ENCODE measurements around the gene PDE7B. TPM values are rescaled to one million over a fixed set of nuclear protein-coding genes. Genes with fewer than 3 reads are reported as not detected.

The PDE7B gene
- total RNA-seq, 2 experiments from 2014 or later, result 0.05 to 0.12 TPM

DNA sequence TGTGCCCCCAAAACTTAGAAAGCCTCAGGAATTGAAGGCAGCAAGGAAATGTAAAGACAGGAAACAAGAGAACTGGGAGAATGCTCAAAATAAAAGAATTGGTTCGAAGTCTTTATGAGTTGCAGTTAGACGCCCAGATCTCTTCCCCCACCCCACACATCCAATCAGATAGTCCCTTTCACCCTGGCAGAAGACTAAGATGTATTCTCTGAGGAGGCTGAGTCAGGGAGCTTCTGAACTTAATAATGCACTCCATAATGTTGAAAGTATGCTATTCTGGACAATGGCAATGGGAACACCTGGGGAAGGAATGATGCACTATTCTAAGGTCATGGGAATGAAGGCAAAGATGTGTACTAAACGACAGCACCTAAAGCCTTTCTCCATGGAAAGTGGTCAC is 225.0 kb downstream of the PDE7B start:
- no peaks in the 10 kb centered on the region for H3K4me1 Mint-ChIP-seq (ENCODE audit: low read depth)
- intact Hi-C loops (cut with micrococcal nuclease), result no loop called here
- H3K9me3 Mint-ChIP-seq, result no peaks in the 10 kb centered on the region
- no peak overlapping the region for H3K27ac Mint-ChIP-seq
- H3K27me3 Mint-ChIP-seq, result peaks cover 2% of the 10 kb centered on the region
- H3K36me3 Mint-ChIP-seq, result no peaks in the 10 kb centered on the region
- no peak overlapping the region for H3K4me3 Mint-ChIP-seq
- CTCF ChIA-PET, result no interaction called here
- no peak for DNase-seq
- POLR2A ChIA-PET, result no interaction called here

DNA sequence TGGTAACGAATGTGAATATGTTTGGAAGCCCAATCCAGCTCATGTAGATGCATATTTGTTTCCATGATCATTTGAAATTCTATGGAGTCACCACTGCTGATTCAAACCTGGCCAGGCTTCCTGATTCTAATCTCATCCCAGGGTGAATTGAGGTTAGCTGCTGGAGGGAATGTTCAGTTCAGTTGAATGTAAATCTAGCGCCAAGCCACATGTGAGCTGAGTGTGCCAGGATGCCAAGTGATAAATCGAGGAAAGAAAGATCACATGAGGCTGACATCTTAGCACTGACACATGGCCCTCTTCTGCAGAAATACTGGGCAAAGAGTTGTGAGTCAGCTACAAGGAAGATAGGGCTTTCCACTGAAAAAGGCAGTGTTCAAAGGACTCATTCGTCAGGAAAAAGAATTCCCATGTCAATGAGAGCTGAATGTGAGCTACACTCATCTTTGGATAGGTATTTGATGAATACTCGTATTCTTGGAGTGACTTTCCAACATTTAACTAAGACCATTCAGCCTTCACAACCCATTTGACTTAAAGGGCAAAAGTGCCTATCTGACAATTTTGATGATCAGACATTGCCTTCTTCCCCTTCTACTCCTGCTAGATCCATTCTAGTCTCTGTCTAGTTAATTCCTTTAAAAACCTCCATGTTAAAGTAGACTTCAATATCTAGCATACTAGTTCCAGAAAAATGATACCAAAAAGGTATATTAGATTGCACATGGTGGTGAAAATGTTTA is 226.5 kb downstream of the PDE7B start:
- Mint-ChIP-seq H3K27me3 (peaks cover 2% of the 10 kb centered on the region), H3K9me3 (no peaks in the 10 kb centered on the region), H3K36me3 (no peaks in the 10 kb centered on the region), H3K27ac (no peak overlapping the region), H3K4me1 (ENCODE audit: low read depth) (no peaks in the 10 kb centered on the region), H3K4me3 (no peak overlapping the region)
- no peak for DNase-seq
- intact Hi-C loops (cut with micrococcal nuclease), result no loop called here
- CTCF ChIA-PET, result interaction anchor here (1.2 kb wide), 1 partner anchor 148 kb away, joined by 4 read pairs; no protein-coding TSS in a partner anchor
- POLR2A ChIA-PET, result no interaction called here

DNA sequence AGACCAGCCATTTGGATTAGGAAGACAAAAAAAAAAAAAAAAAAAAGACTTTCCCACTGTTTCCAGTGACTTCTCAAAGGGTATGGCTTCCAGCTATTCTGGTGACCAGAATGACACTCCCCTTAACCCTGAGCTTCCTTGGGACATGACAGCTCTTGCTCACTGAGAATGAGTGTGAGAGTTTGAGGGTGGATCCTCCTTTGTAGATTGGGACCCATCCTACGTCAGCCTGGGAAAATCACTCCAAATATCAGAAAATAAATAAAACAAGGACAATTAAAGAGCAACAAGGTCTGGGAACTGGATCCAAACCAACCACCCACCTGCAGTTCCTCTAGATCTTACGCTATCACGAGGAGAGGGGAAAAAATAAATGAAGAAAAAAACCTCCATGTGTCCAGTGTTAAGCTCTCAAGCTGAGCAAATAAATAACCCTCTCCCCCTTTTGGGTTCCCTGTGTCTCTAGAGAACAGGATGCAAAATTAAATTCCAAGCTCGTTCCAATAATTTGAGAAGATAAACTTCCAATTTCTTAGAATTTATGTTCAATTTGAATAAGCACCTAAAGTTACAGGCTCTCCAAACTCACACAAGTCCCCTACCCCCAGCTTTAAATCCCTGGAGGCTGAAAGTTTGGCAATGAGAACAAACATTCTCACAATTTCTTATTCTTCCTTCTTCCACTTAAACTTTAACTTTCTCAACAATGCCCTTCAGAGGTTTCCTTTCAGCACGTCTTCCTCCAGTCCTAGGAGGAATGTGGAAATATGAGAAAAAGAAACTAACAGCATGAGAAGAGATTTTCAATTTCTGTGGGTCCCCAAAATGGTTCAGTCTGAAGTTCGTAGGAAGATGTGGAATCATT is 228.4 kb downstream of the PDE7B start:
- ChIA-PET POLR2A (no interaction called here), CTCF (no interaction called here)
- Mint-ChIP-seq H3K27me3 (peaks cover 2% of the 10 kb centered on the region), H3K36me3 (no peaks in the 10 kb centered on the region), H3K4me1 (ENCODE audit: low read depth) (no peaks in the 10 kb centered on the region), H3K27ac (no peak overlapping the region), H3K9me3 (no peaks in the 10 kb centered on the region), H3K4me3 (no peak overlapping the region)
- intact Hi-C loops (cut with micrococcal nuclease), result no loop called here
- DNase-seq, result no peak

DNA sequence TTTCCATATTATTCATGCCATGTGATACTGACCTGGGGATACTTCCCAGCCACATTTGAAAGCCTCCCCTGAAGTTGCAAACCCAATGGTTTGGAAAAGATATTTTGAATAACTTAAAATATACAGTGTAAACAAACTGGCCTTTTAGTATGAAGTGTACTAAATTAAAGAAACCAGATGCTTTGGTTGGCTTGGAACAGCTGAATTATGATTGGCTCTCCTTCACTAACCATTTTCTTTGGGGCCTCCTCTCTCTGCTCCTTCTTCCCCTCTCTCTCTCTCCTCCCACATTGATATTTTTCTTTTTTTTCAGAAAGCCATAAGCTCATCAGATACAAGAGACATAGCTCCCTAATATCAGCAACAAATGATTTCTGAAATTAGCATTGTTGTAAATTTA is 232.0 kb downstream of the PDE7B start:
- Mint-ChIP-seq H3K27ac (no peak overlapping the region), H3K36me3 (no peaks in the 10 kb centered on the region), H3K4me3 (no peak overlapping the region), H3K27me3 (peaks cover 3% of the 10 kb centered on the region), H3K4me1 (ENCODE audit: low read depth) (no peaks in the 10 kb centered on the region), H3K9me3 (no peaks in the 10 kb centered on the region)
- no peak for DNase-seq
- intact Hi-C loops (cut with micrococcal nuclease), result no loop called here
- CTCF ChIA-PET, result no interaction called here
- POLR2A ChIA-PET, result no interaction called here

DNA sequence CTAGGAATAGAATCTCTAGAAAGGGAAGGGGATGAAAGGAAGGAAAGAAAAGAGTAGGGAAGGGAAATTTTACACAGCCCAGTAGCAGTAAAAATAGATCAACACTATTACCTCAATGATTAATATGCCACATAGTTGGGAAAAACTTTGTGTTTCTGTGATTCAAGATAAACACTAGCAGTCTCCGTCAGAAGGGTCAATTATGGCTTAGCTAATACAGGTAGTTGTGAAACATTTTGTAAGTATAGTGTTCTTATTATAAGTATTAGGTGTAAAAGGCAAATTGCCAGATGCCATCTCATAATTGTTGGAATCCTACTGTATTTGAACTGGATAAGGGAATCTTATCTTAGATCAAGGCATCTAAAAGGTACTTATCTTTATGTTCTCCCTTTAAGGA is 232.9 kb downstream of the PDE7B start:
- ChIA-PET CTCF (no interaction called here), POLR2A (no interaction called here)
- Mint-ChIP-seq H3K36me3 (no peaks in the 10 kb centered on the region), H3K27me3 (peaks cover 3% of the 10 kb centered on the region), H3K27ac (no peak overlapping the region), H3K4me3 (no peak overlapping the region), H3K4me1 (ENCODE audit: low read depth) (no peaks in the 10 kb centered on the region), H3K9me3 (no peaks in the 10 kb centered on the region)
- intact Hi-C loops (cut with micrococcal nuclease), result no loop called here
- DNase-seq, result no peak

DNA sequence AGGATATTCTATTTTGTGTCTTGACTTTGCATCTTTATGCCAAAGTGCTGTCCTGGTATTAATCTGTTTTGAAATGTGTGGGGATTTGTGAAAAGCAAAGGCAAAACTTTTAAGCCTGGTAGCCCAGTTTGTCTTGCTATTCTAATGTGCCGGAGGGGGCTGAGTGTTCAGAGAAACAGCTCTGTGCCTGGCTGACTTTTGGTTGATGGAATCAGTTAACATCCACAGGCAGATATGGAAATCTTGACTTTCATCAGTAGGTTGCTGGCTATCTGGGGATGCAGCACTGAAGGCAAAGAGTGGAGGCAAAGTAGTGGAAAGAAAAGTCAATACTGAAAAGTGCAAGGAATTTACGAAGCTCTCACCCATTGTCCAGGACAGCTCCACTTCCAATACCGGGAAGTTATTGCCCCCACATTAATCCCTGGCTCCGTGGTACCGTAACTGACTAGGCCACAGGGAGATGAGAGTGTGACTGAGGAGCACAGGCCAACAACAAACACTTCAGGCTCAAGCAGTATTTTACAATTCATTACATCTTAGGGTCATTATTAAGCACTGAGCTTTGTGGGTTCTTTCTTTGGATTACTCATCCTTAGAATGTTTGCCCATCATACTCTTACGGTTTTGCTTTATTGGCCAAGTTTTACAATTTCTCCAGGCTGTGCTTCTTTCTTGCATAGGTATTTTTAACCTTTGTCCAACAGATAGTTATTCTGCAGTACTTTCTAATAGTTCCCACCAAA is 234.0 kb downstream of the PDE7B start:
- no peaks in the 10 kb centered on the region for H3K36me3 Mint-ChIP-seq

DNA sequence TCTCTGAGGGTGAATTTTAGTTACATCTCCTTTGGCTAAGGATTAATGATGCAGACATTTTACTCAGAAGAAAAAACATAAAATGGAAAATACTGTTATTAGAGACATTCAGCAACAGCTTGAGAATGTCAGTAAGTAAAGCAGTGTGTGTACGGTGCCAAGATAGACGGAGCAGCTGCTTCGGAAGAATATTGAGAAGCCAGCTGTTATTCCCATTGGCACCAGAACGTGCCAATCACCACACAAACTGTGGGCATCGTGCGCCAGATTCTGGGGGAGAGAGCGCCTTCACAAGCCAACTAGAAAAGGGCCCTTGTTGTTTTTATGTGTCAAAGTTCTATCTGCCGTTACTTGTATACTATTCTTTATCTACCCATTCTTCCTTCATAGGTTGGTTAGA is 235.2 kb downstream of the PDE7B start:
- Mint-ChIP-seq H3K36me3 (no peaks in the 10 kb centered on the region), H3K9me3 (no peaks in the 10 kb centered on the region), H3K27ac (no peak overlapping the region), H3K4me3 (no peak overlapping the region), H3K27me3 (peaks cover 3% of the 10 kb centered on the region), H3K4me1 (ENCODE audit: low read depth) (no peaks in the 10 kb centered on the region)
- POLR2A ChIA-PET, result no interaction called here
- no peak for DNase-seq
- intact Hi-C loops (cut with micrococcal nuclease), result no loop called here
- CTCF ChIA-PET, result no interaction called here

More for the DNA sequence above, 234.0 kb downstream of the PDE7B start:
- H3K27ac Mint-ChIP-seq, result no peak overlapping the region
- H3K4me1 Mint-ChIP-seq (ENCODE audit: low read depth), result no peaks in the 10 kb centered on the region
- peaks cover 3% of the 10 kb centered on the region for H3K27me3 Mint-ChIP-seq
- H3K4me3 Mint-ChIP-seq, result no peak overlapping the region
- DNase-seq, result no peak
- no peaks in the 10 kb centered on the region for H3K9me3 Mint-ChIP-seq
- CTCF ChIA-PET, result no interaction called here
- intact Hi-C loops (cut with micrococcal nuclease), result no loop called here
- POLR2A ChIA-PET, result no interaction called here

DNA sequence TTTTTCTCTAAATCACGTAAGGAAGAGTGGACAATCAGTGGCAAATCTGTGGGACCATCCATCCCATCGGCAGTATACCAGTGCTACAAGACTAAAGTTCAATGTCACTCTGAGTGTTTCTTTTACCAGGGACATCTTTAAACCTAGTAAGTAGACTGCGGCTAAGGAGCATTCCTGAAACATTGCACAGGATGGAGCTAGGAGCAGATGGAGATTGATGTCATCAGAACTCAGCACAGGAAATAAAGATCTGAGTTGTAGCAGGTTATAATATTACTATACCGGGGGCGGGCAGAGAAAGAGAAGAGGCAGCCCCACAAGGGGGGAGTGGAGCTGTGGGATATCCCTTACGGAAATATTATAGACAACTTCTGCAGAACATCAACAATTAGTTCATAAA is 236.5 kb downstream of the PDE7B start:
- intact Hi-C loops (cut with micrococcal nuclease), result no loop called here
- Mint-ChIP-seq H3K9me3 (no peaks in the 10 kb centered on the region), H3K27ac (no peak overlapping the region), H3K4me1 (ENCODE audit: low read depth) (no peaks in the 10 kb centered on the region), H3K27me3 (peaks cover 3% of the 10 kb centered on the region), H3K36me3 (no peaks in the 10 kb centered on the region), H3K4me3 (no peak overlapping the region)
- DNase-seq, result no peak
- CTCF ChIA-PET, result no interaction called here
- POLR2A ChIA-PET, result no interaction called here

DNA sequence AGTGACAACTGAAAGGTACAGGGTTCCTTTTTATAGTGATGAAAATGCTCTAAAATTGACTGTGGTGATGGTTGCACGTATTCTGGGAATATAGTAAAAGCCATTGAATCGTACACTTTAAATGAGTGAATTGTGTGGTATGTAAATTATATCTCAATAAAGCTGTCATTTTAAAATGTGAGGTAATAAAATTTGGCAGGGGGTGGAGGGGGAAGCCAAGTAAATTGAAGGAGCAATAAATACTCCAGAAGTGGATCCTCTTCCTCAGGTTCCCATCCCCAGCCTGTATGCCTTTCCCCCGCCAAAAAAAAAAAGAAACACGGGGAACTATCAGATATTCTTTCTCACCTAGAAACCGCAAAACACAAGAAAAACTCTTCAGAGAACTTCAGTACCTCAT is 237.2 kb downstream of the PDE7B start:
- H3K4me3 Mint-ChIP-seq, result no peak overlapping the region
- H3K27me3 Mint-ChIP-seq, result peaks cover 3% of the 10 kb centered on the region
- ChIA-PET POLR2A (no interaction called here), CTCF (no interaction called here)
- intact Hi-C loops (cut with micrococcal nuclease), result no loop called here
- no peak overlapping the region for H3K27ac Mint-ChIP-seq
- no peak for DNase-seq
- H3K36me3 Mint-ChIP-seq, result no peaks in the 10 kb centered on the region
- H3K9me3 Mint-ChIP-seq, result no peaks in the 10 kb centered on the region
- no peaks in the 10 kb centered on the region for H3K4me1 Mint-ChIP-seq (ENCODE audit: low read depth)

DNA sequence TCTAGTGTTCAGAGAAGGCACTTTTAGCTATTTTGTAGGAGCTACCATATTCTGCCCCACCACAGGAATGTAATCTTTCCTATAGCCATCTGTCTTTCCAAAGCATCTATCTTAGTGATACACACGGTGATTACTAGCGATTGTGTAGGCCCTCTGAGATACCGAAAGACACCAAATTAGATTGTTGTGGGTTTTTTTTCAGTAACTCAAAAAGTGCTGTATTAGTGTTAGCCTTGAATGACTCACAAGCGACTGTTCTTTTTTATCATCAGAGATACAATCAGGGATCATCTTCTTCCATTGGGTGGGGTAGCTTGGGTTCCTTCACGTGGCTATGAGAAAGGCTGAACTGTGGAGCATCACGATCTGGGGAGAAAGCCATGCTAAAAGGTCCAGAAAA is 238.4 kb downstream of the PDE7B start:
- no peaks in the 10 kb centered on the region for H3K4me1 Mint-ChIP-seq (ENCODE audit: low read depth)
- POLR2A ChIA-PET, result no interaction called here
- H3K27me3 Mint-ChIP-seq, result peaks cover 3% of the 10 kb centered on the region
- intact Hi-C loops (cut with micrococcal nuclease), result no loop called here
- H3K27ac Mint-ChIP-seq, result no peak overlapping the region
- no peaks in the 10 kb centered on the region for H3K36me3 Mint-ChIP-seq
- H3K9me3 Mint-ChIP-seq, result peaks cover 7% of the 10 kb centered on the region
- no peak for DNase-seq
- CTCF ChIA-PET, result no interaction called here
- no peak overlapping the region for H3K4me3 Mint-ChIP-seq

DNA sequence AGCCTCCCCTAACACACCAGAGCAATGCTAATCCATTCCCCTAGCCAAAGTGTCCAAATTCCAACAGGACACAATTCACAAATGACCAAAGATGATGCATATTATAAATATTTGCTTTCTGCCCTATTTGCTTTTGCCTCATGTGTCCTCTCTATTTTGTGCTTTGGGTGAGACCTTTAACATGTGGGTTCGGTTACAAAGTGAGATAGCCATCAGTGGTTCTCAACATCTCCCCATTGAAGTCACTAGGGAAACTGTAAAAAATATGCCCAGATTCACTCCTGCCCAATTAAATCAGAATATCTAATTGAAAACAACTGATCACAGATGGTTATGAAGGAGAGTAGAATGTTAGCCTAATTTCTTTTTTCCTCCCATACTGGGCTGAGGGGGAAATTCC is 239.4 kb downstream of the PDE7B start:
- Mint-ChIP-seq H3K36me3 (no peaks in the 10 kb centered on the region), H3K9me3 (peaks cover 7% of the 10 kb centered on the region), H3K4me3 (no peak overlapping the region), H3K27me3 (peaks cover 3% of the 10 kb centered on the region), H3K27ac (no peak overlapping the region), H3K4me1 (ENCODE audit: low read depth) (no peaks in the 10 kb centered on the region)
- no peak for DNase-seq
- intact Hi-C loops (cut with micrococcal nuclease), result no loop called here
- ChIA-PET CTCF (no interaction called here), POLR2A (no interaction called here)

DNA sequence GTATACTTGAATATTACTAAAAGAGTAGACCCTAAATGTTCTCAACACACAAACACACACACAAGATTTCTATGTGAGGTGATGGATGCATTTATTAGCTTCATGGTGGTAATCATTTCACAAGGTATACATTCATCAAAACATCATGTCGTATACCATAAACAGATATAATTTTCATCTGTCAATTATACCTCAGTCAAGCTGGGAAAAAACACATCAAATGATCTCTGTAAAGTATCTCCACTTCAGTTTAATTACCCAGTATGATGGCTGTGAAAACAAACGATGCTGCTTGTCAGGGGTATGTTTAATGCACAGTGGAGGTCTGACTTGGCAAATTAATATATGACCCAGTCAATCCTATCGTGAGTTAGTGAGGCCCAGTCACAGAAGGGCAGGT is 241.4 kb downstream of the PDE7B start:
- DNase-seq, result no peak
- intact Hi-C loops (cut with micrococcal nuclease), result no loop called here
- POLR2A ChIA-PET, result no interaction called here
- H3K9me3 Mint-ChIP-seq, result peaks cover 7% of the 10 kb centered on the region
- H3K4me1 Mint-ChIP-seq (ENCODE audit: low read depth), result no peaks in the 10 kb centered on the region
- H3K4me3 Mint-ChIP-seq, result no peak overlapping the region
- H3K27ac Mint-ChIP-seq, result no peak overlapping the region
- CTCF ChIA-PET, result no interaction called here
- peaks cover 3% of the 10 kb centered on the region for H3K27me3 Mint-ChIP-seq
- no peaks in the 10 kb centered on the region for H3K36me3 Mint-ChIP-seq
